ENCODE measurements around the gene STAC2. TPM values are rescaled to one million over a fixed set of nuclear protein-coding genes. Genes with fewer than 3 reads are reported as not detected.

The STAC2 gene
- total and polyA plus RNA-seq, 2 donors (not counting 1 experiment from before 2014, with no cell fraction given) = not detected

DNA sequence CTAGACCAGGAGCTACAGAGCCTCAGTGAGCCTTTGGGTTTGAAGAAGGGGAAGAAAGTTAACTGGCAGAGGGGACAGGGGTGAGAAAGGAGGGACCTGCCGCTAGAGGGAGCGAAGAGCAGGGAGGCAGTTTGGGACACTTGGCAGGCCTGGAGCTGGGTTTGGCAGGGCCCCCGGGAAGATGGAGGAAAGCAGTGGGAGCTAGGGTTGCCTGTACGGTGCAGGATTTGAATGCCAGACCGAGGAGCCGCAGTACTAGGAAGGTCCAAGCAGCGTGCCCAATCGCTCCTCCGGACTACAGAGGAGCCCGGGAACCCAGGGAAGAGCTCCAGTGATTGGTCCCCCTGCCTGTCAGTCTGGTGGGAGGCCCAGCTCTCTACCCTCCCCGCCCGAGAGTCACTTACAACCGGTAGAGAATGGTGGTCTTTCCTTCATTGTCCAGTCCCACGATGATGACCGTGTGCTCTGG lies 61.0 kb downstream of the STAC2 start:
- DNase-seq (peak; percentile 86), ATAC-seq (ENCODE audit: low read depth) (peak; percentile 89)
- Histone ChIP-seq H3K36me3 (replicated peaks in 1 of 2; ENCODE audit: control extremely low read depth in 1 of 2, control insufficient read depth in 1 of 2, extremely low read depth in 1 of 2, insufficient read depth in 2 of 2, low read length in 1 of 2) (no peaks in the 10 kb centered on the region), H3K4me2 (replicated peaks; ENCODE audit: low read depth, low read length, poor library complexity, severe bottlenecking) (peak overlapping the region; percentile 89), H3K9me3 (ENCODE audit: control extremely low read depth in 1 of 3, control insufficient read depth in 2 of 3, insufficient read depth in 1 of 3, low read length in 2 of 3) (peaks cover 0 to 12% (median 0%) of the 10 kb centered on the region in 3 donors), H3K79me2 (ENCODE audit: control insufficient read depth, insufficient read depth, low read length) (no peaks in the 10 kb centered on the region), H4K20me1 (ENCODE audit: control insufficient read depth, insufficient read depth, low read length, poor library complexity, severe bottlenecking) (no peaks in the 10 kb centered on the region), H3K27ac (ENCODE audit: low read length in 2 of 2) (no peak overlapping the region), H2AFZ (ENCODE audit: insufficient read depth, low read depth, low read length, poor library complexity, severe bottlenecking) (peak overlapping the region; percentile 87), H3K9ac (ENCODE audit: low read length) (peak overlapping the region; percentile 71), H3K4me1 (ENCODE audit: control insufficient read depth in 2 of 2, insufficient read depth in 2 of 2, low read length in 2 of 2) (peaks cover 27 to 29% of the 10 kb centered on the region in 2 donors), H3K4me3 (ENCODE audit: control extremely low read depth in 1 of 5, extremely low read depth in 1 of 5, insufficient read depth in 1 of 5, low read depth in 2 of 5, low read length in 4 of 5) (peak overlapping the region; percentile 36 to 74 (median 69)), H3K27me3 (replicated peaks in 1 of 4; ENCODE audit: control extremely low read depth in 1 of 4, control insufficient read depth in 3 of 4, insufficient read depth in 4 of 4, low read length in 3 of 4) (peaks cover 0 to 38% (median 10%) of the 10 kb centered on the region in 4 experiments)
- no peak for TF ChIP-seq EZH2 (IDR thresholded peaks at IDR 0.05; ENCODE audit: borderline replicate concordance, insufficient read depth, low read depth, low read length, poor library complexity, severe bottlenecking)
- TF ChIP-seq CTCF (IDR thresholded peaks at IDR 0.05) = peak; percentile 85
- peak overlapping the region; percentile 90 for H3K4me3 Mint-ChIP-seq
- POLR2A ChIA-PET = interaction anchor here (1.1 to 1.2 kb wide), 2 partner anchors 11 to 35 kb away, joined by 5 to 10 read pairs; partner anchors contain the start of gene RPL19
- intact Hi-C loops (cut with micrococcal nuclease) = loop anchor here (1.0 kb wide), 3 partner anchors 10 to 80 kb away; no protein-coding TSS in a partner anchor
- no peaks in the 10 kb centered on the region for H3K9me3 Mint-ChIP-seq (ENCODE audit: insufficient read depth)
- peaks cover 28% of the 10 kb centered on the region for H3K4me1 Mint-ChIP-seq
- WGBS (ENCODE audit: insufficient coverage) = 0% methylated on average over 15 of the region's 15 CpGs
- peak overlapping the region; percentile 29 for H3K27ac Mint-ChIP-seq
- CTCF ChIA-PET = interaction anchor here (0.6 to 6.9 kb wide), 30 partner anchors 10 to 488 kb away, joined by 3 to 77 read pairs (median 4); partner anchors contain the start of genes PLXDC1 and RPL19
- H3K27me3 Mint-ChIP-seq = peaks cover 14% of the 10 kb centered on the region

DNA sequence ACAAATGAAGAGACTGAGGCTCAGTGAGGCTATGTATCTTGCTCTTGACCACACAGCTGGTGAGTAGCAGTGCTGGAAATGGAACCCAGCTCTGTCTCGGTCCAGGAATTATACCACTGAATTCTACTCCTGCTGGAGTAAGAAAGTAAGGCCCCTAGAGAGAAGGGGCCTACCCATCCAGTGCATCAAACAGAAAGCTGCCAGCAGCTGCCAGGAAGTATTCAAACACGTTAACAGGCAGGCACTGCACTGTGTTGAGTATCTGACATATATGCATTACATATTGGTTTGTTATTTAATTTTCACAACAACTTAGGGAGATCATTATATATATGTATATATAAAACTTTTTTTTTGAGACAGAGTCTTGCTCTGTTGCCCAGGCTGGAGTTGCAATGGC lies 63.8 kb downstream of the STAC2 start:
- H3K27ac ChIP-seq (ENCODE audit: low read length in 2 of 2) = no peak overlapping the region
- H4K20me1 ChIP-seq (ENCODE audit: control insufficient read depth, insufficient read depth, low read length, poor library complexity, severe bottlenecking) = no peaks in the 10 kb centered on the region
- no peak overlapping the region for H3K4me3 ChIP-seq (ENCODE audit: control extremely low read depth in 1 of 5, extremely low read depth in 1 of 5, insufficient read depth in 1 of 5, low read depth in 2 of 5, low read length in 4 of 5)
- peaks cover 0 to 9% (median 0%) of the 10 kb centered on the region in 3 donors for H3K9me3 ChIP-seq (ENCODE audit: control extremely low read depth in 1 of 3, control insufficient read depth in 2 of 3, insufficient read depth in 1 of 3, low read length in 2 of 3)
- H3K4me1 Mint-ChIP-seq = peaks cover 20% of the 10 kb centered on the region
- peaks cover 18% of the 10 kb centered on the region in 2 donors for H3K4me1 ChIP-seq (ENCODE audit: control insufficient read depth in 2 of 2, insufficient read depth in 2 of 2, low read length in 2 of 2)
- CTCF ChIA-PET = interaction anchor here (0.6 to 6.0 kb wide), 6 partner anchors 8 to 88 kb away, joined by 3 to 58 read pairs (median 4); no protein-coding TSS in a partner anchor
- H3K27me3 ChIP-seq (replicated peaks in 1 of 4; ENCODE audit: control extremely low read depth in 1 of 4, control insufficient read depth in 3 of 4, insufficient read depth in 4 of 4, low read length in 3 of 4) = peaks cover 0 to 27% (median 8%) of the 10 kb centered on the region in 4 experiments
- no peak overlapping the region for H2AFZ ChIP-seq (ENCODE audit: insufficient read depth, low read depth, low read length, poor library complexity, severe bottlenecking)
- H3K9me3 Mint-ChIP-seq (ENCODE audit: insufficient read depth) = no peaks in the 10 kb centered on the region
- no peak for ATAC-seq (ENCODE audit: low read depth)
- POLR2A ChIA-PET = no interaction called here
- no peak for DNase-seq
- no peaks in the 10 kb centered on the region for H3K36me3 ChIP-seq (replicated peaks in 1 of 2; ENCODE audit: control extremely low read depth in 1 of 2, control insufficient read depth in 1 of 2, extremely low read depth in 1 of 2, insufficient read depth in 2 of 2, low read length in 1 of 2)
- peaks cover 10% of the 10 kb centered on the region for H3K27me3 Mint-ChIP-seq
- TF ChIP-seq CTCF (IDR thresholded peaks at IDR 0.05) (no peak), EZH2 (IDR thresholded peaks at IDR 0.05; ENCODE audit: borderline replicate concordance, insufficient read depth, low read depth, low read length, poor library complexity, severe bottlenecking) (no peak)
- H3K4me3 Mint-ChIP-seq = no peak overlapping the region
- H3K79me2 ChIP-seq (ENCODE audit: control insufficient read depth, insufficient read depth, low read length) = no peaks in the 10 kb centered on the region
- H3K9ac ChIP-seq (ENCODE audit: low read length) = no peak overlapping the region
- H3K27ac Mint-ChIP-seq = no peak overlapping the region
- no peak overlapping the region for H3K4me2 ChIP-seq (replicated peaks; ENCODE audit: low read depth, low read length, poor library complexity, severe bottlenecking)
- intact Hi-C loops (cut with micrococcal nuclease) = no loop called here
- WGBS (ENCODE audit: insufficient coverage) = 0% methylated on average over 1 of the region's 2 CpGs
